SK-N-SH treated with all-trans-retinoic acid at 6 μM for 48 hours (cell line): ENCODE data around the gene PTPRD.

Experiments used
- ATAC-seq: fragments of 200-7000 bp; cut with Tn5 transposase; 3 replicates; pipeline ENCODE4 v1.9.1; 2020; ENCODE audit warnings: mild to moderate bottlenecking, moderate library complexity
- ARNTL ChIP-seq: fragments of 450-650 bp; formaldehyde crosslinking; IDR thresholded peaks from 2 replicates; pipeline ENCODE4 v1.5.0; 2020; ENCODE audit warnings: low read depth, mild to moderate bottlenecking, moderate library complexity, borderline replicate concordance
- BACH2 ChIP-seq: fragments of 250-450 bp; sonication (Bioruptor Pico); IDR thresholded peaks from 2 replicates; pipeline ENCODE4 v1.9.0; 2021; ENCODE audit warnings: mild to moderate bottlenecking, borderline replicate concordance
- CSDC2 ChIP-seq: fragments of 250-450 bp; sonication (Bioruptor Pico); IDR thresholded peaks from 2 replicates; pipeline ENCODE4 v1.5.0; 2020; ENCODE audit warnings: mild to moderate bottlenecking, moderate library complexity
- GLIS3 ChIP-seq: fragments of 250-450 bp; sonication (Bioruptor Pico); IDR thresholded peaks from 2 replicates; pipeline ENCODE4 v1.5.0; 2020; ENCODE audit warnings: mild to moderate bottlenecking, moderate library complexity
- ISL1 ChIP-seq: fragments of 250-450 bp; sonication (Bioruptor Pico); IDR thresholded peaks from 2 replicates; pipeline ENCODE4 v2.1.2; 2022; ENCODE audit warnings: mild to moderate bottlenecking, moderate library complexity
- OSR1 ChIP-seq: fragments of 250-450 bp; sonication (Bioruptor Pico); IDR thresholded peaks from 2 replicates; pipeline ENCODE4 v1.8.0; 2022; ENCODE audit warnings: moderate library complexity, mild to moderate bottlenecking, inconsistent platforms
- PPARA ChIP-seq: fragments of 250-450 bp; sonication (Bioruptor Pico); IDR thresholded peaks from 2 replicates; pipeline ENCODE4 v1.5.0; 2020; ENCODE audit warnings: mild to moderate bottlenecking, borderline replicate concordance
- RARB ChIP-seq: fragments of 250-450 bp; sonication (Bioruptor Pico); IDR thresholded peaks from 2 replicates; pipeline ENCODE4 v1.8.0; 2021; ENCODE audit warnings: mild to moderate bottlenecking, moderate library complexity
- SNAI2 ChIP-seq: fragments of 250-450 bp; sonication (Bioruptor Pico); IDR thresholded peaks from 2 replicates; pipeline ENCODE4 v1.5.0; 2020; ENCODE audit warnings: mild to moderate bottlenecking, moderate library complexity
- TCF4 ChIP-seq: fragments of 250-450 bp; sonication (Bioruptor Pico); IDR thresholded peaks from 2 replicates; pipeline ENCODE4 v1.8.0; 2021; ENCODE audit warnings: mild to moderate bottlenecking, moderate library complexity, borderline replicate concordance
- ZC3H10 ChIP-seq: fragments of 250-450 bp; sonication (Bioruptor Pico); IDR thresholded peaks from 2 replicates; pipeline ENCODE4 v1.5.1; 2021; ENCODE audit warnings: mild to moderate bottlenecking, moderate library complexity
- ZFP3 ChIP-seq: fragments of 250-450 bp; sonication (Bioruptor Pico); IDR thresholded peaks from 2 replicates; pipeline ENCODE4 v1.5.0; 2020; ENCODE audit warnings: mild to moderate bottlenecking, moderate library complexity
- ZFP30 ChIP-seq: fragments of 450-650 bp; formaldehyde crosslinking; IDR thresholded peaks from 2 replicates; pipeline ENCODE4 v1.5.0; 2022; ENCODE audit warnings: mild to moderate bottlenecking, moderate library complexity
- ZNF565 ChIP-seq: fragments of 450-650 bp; formaldehyde crosslinking; conservative IDR thresholded peaks from 2 replicates; pipeline ENCODE4 v1.5.0; 2020; ENCODE audit warnings: low read depth, mild to moderate bottlenecking, moderate library complexity
- ZNF70 ChIP-seq: fragments of 450-650 bp; formaldehyde crosslinking; IDR thresholded peaks from 2 replicates; pipeline ENCODE4 v1.5.0; 2020; ENCODE audit warnings: mild to moderate bottlenecking, moderate library complexity
- TF ChIP-seq, protein P1 (sequence below): fragments of 250-450 bp; sonication (Bioruptor Pico); IDR thresholded peaks from 2 replicates; pipeline ENCODE4 v1.5.0; 2020; ENCODE audit warnings: mild to moderate bottlenecking, moderate library complexity
- TF ChIP-seq, protein P2 (sequence below): fragments of 250-450 bp; sonication (Bioruptor Pico); IDR thresholded peaks from 2 replicates; pipeline ENCODE4 v1.5.1; 2020; ENCODE audit warnings: low read depth, mild to moderate bottlenecking, moderate library complexity

PTPRD gene

DNA sequence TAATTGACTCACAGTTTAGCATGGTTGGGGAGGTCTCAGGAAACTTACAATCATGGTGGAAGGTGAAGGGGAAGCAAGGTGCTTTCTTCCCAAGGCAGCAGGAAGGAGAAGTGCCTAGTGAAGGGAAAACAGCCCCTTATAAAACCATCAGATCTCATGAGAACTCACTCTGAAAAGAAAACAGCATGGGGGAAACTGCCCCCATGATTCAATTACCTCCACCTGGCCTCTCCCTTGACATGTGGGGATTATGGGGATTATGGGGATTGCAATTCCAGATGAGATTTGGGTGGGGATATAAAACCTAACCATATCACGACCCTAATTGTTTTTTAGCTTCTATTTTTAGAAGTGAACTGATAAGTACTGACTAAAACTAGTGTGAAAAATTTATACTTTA is 1435.7 kb downstream of the PTPRD start:
- TF ChIP-seq CSDC2 (CRISPR knock-in tag): no peak
- TF ChIP-seq GLIS3 (CRISPR knock-in tag): no peak
- TF ChIP-seq ZNF565 (CRISPR knock-in tag): no peak
- no peak for TF ChIP-seq BACH2 (CRISPR knock-in tag)
- no peak for TF ChIP-seq PPARA (CRISPR knock-in tag)
- no peak for TF ChIP-seq ZFP30 (CRISPR knock-in tag)
- no peak for TF ChIP-seq ZFP3 (CRISPR knock-in tag)
- no peak for TF ChIP-seq ARNTL
- TF ChIP-seq ISL1 (CRISPR knock-in tag): no peak
- no peak for TF ChIP-seq TCF4 (CRISPR knock-in tag)
- TF ChIP-seq, protein P1, sequence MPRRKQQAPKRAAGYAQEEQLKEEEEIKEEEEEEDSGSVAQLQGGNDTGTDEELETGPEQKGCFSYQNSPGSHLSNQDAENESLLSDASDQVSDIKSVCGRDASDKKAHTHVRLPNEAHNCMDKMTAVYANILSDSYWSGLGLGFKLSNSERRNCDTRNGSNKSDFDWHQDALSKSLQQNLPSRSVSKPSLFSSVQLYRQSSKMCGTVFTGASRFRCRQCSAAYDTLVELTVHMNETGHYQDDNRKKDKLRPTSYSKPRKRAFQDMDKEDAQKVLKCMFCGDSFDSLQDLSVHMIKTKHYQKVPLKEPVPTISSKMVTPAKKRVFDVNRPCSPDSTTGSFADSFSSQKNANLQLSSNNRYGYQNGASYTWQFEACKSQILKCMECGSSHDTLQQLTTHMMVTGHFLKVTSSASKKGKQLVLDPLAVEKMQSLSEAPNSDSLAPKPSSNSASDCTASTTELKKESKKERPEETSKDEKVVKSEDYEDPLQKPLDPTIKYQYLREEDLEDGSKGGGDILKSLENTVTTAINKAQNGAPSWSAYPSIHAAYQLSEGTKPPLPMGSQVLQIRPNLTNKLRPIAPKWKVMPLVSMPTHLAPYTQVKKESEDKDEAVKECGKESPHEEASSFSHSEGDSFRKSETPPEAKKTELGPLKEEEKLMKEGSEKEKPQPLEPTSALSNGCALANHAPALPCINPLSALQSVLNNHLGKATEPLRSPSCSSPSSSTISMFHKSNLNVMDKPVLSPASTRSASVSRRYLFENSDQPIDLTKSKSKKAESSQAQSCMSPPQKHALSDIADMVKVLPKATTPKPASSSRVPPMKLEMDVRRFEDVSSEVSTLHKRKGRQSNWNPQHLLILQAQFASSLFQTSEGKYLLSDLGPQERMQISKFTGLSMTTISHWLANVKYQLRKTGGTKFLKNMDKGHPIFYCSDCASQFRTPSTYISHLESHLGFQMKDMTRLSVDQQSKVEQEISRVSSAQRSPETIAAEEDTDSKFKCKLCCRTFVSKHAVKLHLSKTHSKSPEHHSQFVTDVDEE (CRISPR knock-in tag): no peak
- TF ChIP-seq, protein P2, sequence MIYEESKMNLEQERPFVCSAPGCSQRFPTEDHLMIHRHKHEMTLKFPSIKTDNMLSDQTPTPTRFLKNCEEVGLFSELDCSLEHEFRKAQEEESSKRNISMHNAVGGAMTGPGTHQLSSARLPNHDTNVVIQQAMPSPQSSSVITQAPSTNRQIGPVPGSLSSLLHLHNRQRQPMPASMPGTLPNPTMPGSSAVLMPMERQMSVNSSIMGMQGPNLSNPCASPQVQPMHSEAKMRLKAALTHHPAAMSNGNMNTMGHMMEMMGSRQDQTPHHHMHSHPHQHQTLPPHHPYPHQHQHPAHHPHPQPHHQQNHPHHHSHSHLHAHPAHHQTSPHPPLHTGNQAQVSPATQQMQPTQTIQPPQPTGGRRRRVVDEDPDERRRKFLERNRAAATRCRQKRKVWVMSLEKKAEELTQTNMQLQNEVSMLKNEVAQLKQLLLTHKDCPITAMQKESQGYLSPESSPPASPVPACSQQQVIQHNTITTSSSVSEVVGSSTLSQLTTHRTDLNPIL (CRISPR knock-in tag): no peak
- TF ChIP-seq SNAI2 (CRISPR knock-in tag): no peak
- no peak for ATAC-seq

DNA sequence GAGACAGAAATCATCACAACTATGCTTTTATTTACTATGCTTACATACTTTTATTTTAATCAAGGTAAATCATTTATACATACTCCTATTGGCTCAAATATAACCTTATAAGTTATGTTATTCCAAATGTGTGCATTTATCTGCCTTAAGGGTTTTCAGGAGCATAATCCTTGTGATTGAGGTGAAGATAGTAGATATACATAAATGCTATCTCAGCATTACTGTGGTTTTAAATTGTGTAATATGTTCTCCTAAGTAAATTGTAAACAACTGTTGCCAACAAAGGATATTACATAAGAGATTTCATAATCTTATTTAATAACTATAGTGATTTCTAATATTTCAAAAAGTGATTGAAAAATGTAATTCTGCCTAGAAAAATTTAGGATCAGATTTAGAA is 1438.4 kb downstream of the PTPRD start:
- TF ChIP-seq, protein P1 (CRISPR knock-in tag): no peak
- TF ChIP-seq ZC3H10 (CRISPR knock-in tag): no peak
- TF ChIP-seq, all 23 proteins: peak for 0
- ATAC-seq: no peak

- TF ChIP-seq OSR1 (CRISPR knock-in tag) (no peak), ZFP3 (CRISPR knock-in tag) (no peak), BACH2 (CRISPR knock-in tag) (no peak), ARNTL (no peak), CSDC2 (CRISPR knock-in tag) (no peak), ZNF70 (CRISPR knock-in tag) (no peak)
- no peak for ATAC-seq
Observed at GRCh38 chr9:9173264-9173663, 1439.5 kb downstream of the PTPRD start.

DNA sequence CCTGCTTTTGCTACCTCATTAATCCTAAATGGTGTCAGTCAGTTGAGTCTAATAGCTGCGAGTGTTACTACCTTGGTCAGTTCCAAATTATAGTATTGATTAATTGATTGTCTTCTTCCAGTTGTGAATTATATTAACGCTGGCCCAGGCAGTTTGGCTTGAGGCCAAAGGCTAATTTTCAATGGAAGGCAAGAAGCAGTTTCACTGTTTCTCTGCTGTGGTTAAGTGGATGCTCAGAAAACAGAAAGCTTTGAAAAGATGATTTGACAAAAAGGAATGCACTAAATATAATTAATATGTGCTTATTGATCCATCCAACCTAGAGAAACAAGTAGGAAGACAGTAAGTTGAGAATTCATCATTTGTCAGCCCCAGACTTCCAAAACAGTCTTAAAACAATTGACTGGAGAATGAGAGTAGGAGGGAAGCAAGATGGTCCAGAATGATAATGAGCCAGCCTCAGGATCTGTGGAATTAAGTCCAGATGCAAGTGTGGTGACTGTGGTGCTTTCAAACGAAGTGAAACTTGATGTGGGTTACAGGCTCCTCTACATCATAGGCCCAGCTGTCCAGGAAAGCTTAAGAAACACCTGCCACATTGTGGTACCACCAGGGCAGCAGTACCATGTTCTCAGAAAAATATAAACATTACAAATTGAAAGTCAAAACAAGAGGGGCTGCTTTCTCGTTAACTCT is 1442.2 kb downstream of the PTPRD start:
- ATAC-seq: no peak
- peak; percentile 50; the same call in 1 of the 2 replicates for TF ChIP-seq TCF4 (CRISPR knock-in tag)
- no peak for TF ChIP-seq ZNF70 (CRISPR knock-in tag)
- TF ChIP-seq RARB (CRISPR knock-in tag): no peak
- TF ChIP-seq OSR1 (CRISPR knock-in tag): no peak
- TF ChIP-seq, protein P1 (CRISPR knock-in tag): 0 out of 2 replicates have a peak, but pooled peaks have one; percentile 39
- TF ChIP-seq BACH2 (CRISPR knock-in tag): no peak
- TF ChIP-seq ZC3H10 (CRISPR knock-in tag): no peak
